Transverse colon (tissue), 3 donors: ENCODE results near the gene ZBTB32.

Source experiments
- CTCF ChIP-seq, 5 experiments: fragments of 200-600 bp in 3 of 5; fragments of 450-650 bp in 2 of 5; sonication (generic) in 3 of 5; IDR thresholded peaks; 1 replicate in 2 of 5; 2 replicates in 3 of 5; pipeline ENCODE4 v1.5.1; 2016 to 2017; ENCODE audit warnings: antibody characterized with exemption in 5 of 5, inconsistent platforms in 3 of 5, mild to moderate bottlenecking in 2 of 5, moderate library complexity in 1 of 5
- EP300 ChIP-seq: sonication (generic); formaldehyde crosslinking; IDR thresholded peaks from one replicate; pipeline ENCODE4 v1.6.1; 2017; ENCODE audit warnings: antibody characterized with exemption, low read depth
- POLR2A ChIP-seq: fragments of 450-650 bp; IDR thresholded peaks from one replicate; pipeline ENCODE4 v1.6.1; 2016; ENCODE audit warnings: antibody characterized with exemption, mild to moderate bottlenecking, moderate library complexity

DNA sequence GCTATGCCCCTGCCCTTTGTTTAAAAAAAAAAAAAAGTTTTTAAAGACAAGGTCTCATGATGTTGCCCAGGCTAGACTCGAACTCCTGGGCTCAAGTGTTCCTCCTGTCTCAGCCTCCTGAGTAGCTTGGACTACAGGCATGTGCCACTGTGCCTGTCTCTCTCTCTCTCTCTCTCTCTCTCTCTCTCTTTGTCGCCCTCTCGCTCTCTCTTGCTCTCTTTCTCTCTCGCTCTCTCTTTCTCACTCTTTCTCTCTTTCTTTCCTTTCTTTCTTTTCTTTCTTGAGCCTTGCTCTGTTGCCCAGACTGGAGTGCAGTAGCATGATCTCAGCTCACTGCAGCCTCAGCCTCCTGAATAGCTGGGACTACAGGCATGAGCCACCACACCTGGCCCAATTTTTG lies 48.8 kb upstream of the ZBTB32 start:
- TF ChIP-seq CTCF (IDR thresholded peaks at IDR 0.05) (no peak), POLR2A (no peak), EP300 (no peak)
